ENCODE data around the gene MAPRE2.

MAPRE2 gene

GRCh38 chr18:35183886-35184285 is 142.7 kb downstream of the MAPRE2 start:
- H3K4me1 ChIP-seq (ENCODE audit: control insufficient read depth, insufficient read depth, low read length, poor library complexity, severe bottlenecking): no peaks in the 10 kb centered on the region
- no peaks in the 10 kb centered on the region for H3K36me3 ChIP-seq (ENCODE audit: control insufficient read depth, insufficient read depth, low read length)
- no peaks in the 10 kb centered on the region for H3K9me3 ChIP-seq (ENCODE audit: control insufficient read depth, low read length)
- WGBS, 2 experiments (ENCODE audit: insufficient coverage in 2 of 2): 100% methylated on average over 1 to 2 of the region's 5 CpGs
- H3K4me3 ChIP-seq (ENCODE audit: extremely low read depth, insufficient read depth, low read length, poor library complexity, severe bottlenecking): no peak overlapping the region
- no peak overlapping the region for H3K27ac ChIP-seq (ENCODE audit: low read depth, low read length, severe bottlenecking)

GRCh38 chr18:35185771-35186170 is 144.6 kb downstream of the MAPRE2 start:
- H3K9me3 ChIP-seq (ENCODE audit: control insufficient read depth, low read length): no peaks in the 10 kb centered on the region
- no peaks in the 10 kb centered on the region for H3K36me3 ChIP-seq (ENCODE audit: control insufficient read depth, insufficient read depth, low read length)
- no CpG with 5 or more reads among the region's 2 CpGs for WGBS, 2 experiments (ENCODE audit: insufficient coverage in 2 of 2)
- no peak overlapping the region for H3K27ac ChIP-seq (ENCODE audit: low read depth, low read length, severe bottlenecking)
- no peak overlapping the region for H3K4me3 ChIP-seq (ENCODE audit: extremely low read depth, insufficient read depth, low read length, poor library complexity, severe bottlenecking)
- H3K4me1 ChIP-seq (ENCODE audit: control insufficient read depth, insufficient read depth, low read length, poor library complexity, severe bottlenecking): no peaks in the 10 kb centered on the region

- Histone ChIP-seq H3K27ac (ENCODE audit: low read depth, low read length, severe bottlenecking) (no peak overlapping the region), H3K4me3 (ENCODE audit: extremely low read depth, insufficient read depth, low read length, poor library complexity, severe bottlenecking) (no peak overlapping the region)
- 68 to 93% methylated on average over 2 to 3 of the region's 6 CpGs for WGBS, 2 experiments (ENCODE audit: insufficient coverage in 2 of 2)
These were observed 145.2 kb downstream of the MAPRE2 start for GRCh38 chr18:35186291-35187034.

GRCh38 chr18:35189510-35189909 is 148.3 kb downstream of the MAPRE2 start:
- Histone ChIP-seq H3K4me1 (ENCODE audit: control insufficient read depth, insufficient read depth, low read length, poor library complexity, severe bottlenecking) (no peaks in the 10 kb centered on the region), H3K36me3 (ENCODE audit: control insufficient read depth, insufficient read depth, low read length) (no peaks in the 10 kb centered on the region), H3K27ac (ENCODE audit: low read depth, low read length, severe bottlenecking) (no peak overlapping the region), H3K4me3 (ENCODE audit: extremely low read depth, insufficient read depth, low read length, poor library complexity, severe bottlenecking) (no peak overlapping the region), H3K9me3 (ENCODE audit: control insufficient read depth, low read length) (no peaks in the 10 kb centered on the region)
- WGBS, 2 experiments (ENCODE audit: insufficient coverage in 2 of 2): no CpG with 5 or more reads among the region's 1 CpG

More at GRCh38 chr18:35186291-35187034, 145.2 kb downstream of the MAPRE2 start:
- Histone ChIP-seq H3K4me1 (ENCODE audit: control insufficient read depth, insufficient read depth, low read length, poor library complexity, severe bottlenecking) (no peaks in the 10 kb centered on the region), H3K36me3 (ENCODE audit: control insufficient read depth, insufficient read depth, low read length) (no peaks in the 10 kb centered on the region), H3K9me3 (ENCODE audit: control insufficient read depth, low read length) (no peaks in the 10 kb centered on the region)

- Histone ChIP-seq H3K36me3 (ENCODE audit: control insufficient read depth, insufficient read depth, low read length) (no peaks in the 10 kb centered on the region), H3K4me3 (ENCODE audit: extremely low read depth, insufficient read depth, low read length, poor library complexity, severe bottlenecking) (no peak overlapping the region), H3K4me1 (ENCODE audit: control insufficient read depth, insufficient read depth, low read length, poor library complexity, severe bottlenecking) (no peaks in the 10 kb centered on the region), H3K9me3 (ENCODE audit: control insufficient read depth, low read length) (no peaks in the 10 kb centered on the region), H3K27ac (ENCODE audit: low read depth, low read length, severe bottlenecking) (no peak overlapping the region)
- 80% methylated on average over 1 of the region's 4 CpGs; no CpG with 5 or more reads in 1 of the 2 experiments for WGBS, 2 experiments (ENCODE audit: insufficient coverage in 2 of 2)
These were observed 149.9 kb downstream of the MAPRE2 start for GRCh38 chr18:35190948-35191697.

GRCh38 chr18:35191698-35192025 is 150.4 kb downstream of the MAPRE2 start:
- Histone ChIP-seq H3K4me3 (ENCODE audit: extremely low read depth, insufficient read depth, low read length, poor library complexity, severe bottlenecking) (no peak overlapping the region), H3K9me3 (ENCODE audit: control insufficient read depth, low read length) (no peaks in the 10 kb centered on the region), H3K36me3 (ENCODE audit: control insufficient read depth, insufficient read depth, low read length) (no peaks in the 10 kb centered on the region), H3K4me1 (ENCODE audit: control insufficient read depth, insufficient read depth, low read length, poor library complexity, severe bottlenecking) (no peaks in the 10 kb centered on the region), H3K27ac (ENCODE audit: low read depth, low read length, severe bottlenecking) (no peak overlapping the region)
- 53 to 75% methylated on average over 4 of the region's 5 CpGs for WGBS, 2 experiments (ENCODE audit: insufficient coverage in 2 of 2)

GRCh38 chr18:35192415-35192814 is 151.2 kb downstream of the MAPRE2 start:
- 85 to 89% methylated on average over 2 to 3 of the region's 4 CpGs for WGBS, 2 experiments (ENCODE audit: insufficient coverage in 2 of 2)
- Histone ChIP-seq H3K9me3 (ENCODE audit: control insufficient read depth, low read length) (no peaks in the 10 kb centered on the region), H3K36me3 (ENCODE audit: control insufficient read depth, insufficient read depth, low read length) (no peaks in the 10 kb centered on the region), H3K4me1 (ENCODE audit: control insufficient read depth, insufficient read depth, low read length, poor library complexity, severe bottlenecking) (no peaks in the 10 kb centered on the region), H3K27ac (ENCODE audit: low read depth, low read length, severe bottlenecking) (no peak overlapping the region), H3K4me3 (ENCODE audit: extremely low read depth, insufficient read depth, low read length, poor library complexity, severe bottlenecking) (no peak overlapping the region)
